Activated CD8-positive, alpha-beta memory T cell treated with anti-CD3 and anti-CD28 coated beads for 4 hours (primary cell): ENCODE data around the gene HDAC1.

ENCODE experiments used
- DNase-seq, 2 donors: peaks; one replicate each; pipeline ENCODE4 v3.0.0-alpha.2; 2020; ENCODE audit warnings: low read depth in 2 of 2

HDAC1 gene

DNA sequence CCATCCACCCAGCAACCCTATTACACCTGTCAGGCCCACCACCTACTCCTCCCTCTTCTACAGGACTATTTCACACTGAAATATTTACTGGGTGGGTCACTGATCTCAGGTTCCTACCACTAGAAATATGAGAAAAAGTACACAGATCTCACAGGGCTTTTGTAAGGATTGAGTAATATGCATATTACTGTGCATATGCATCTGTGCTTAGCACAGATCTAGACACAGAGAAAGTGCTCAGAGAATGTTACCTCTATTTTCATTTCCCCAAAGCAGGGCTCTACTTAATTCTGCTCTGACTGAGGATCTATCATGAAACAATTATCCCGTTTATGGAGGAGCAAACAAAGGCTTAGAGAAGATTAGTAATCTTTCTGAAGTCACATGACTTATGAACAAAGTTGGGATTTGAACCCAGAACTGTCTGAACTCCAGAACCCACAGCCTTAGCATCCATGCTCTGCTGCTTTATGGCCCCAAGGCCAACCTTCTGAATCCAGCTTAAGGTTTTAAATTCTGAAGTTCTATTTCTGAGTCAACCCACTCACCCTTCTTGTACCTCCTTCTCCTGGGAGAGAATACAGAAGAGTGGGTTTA is 82.2 kb downstream of the HDAC1 start:
- no peak for DNase-seq

DNA sequence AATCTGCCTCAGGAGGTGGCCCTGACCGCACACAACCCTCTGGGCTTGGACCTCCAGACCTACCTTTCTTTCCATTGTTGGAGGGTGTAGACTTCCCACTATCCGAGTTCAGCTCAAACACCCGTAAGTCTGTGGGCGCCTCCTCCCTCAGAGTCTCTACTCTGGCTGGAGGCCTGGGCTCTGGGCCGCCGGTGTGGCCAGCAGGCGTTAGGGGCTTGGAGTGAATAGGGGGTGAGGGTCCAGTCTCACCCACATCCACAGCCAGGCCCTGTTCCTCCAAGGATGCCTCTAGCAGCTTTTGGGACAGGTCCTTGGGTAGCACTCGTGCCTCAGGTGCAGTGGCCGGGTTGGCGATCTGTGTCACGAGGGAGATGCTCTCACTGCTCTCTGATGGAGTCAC is 84.3 kb downstream of the HDAC1 start:
- DNase-seq = no peak

DNA sequence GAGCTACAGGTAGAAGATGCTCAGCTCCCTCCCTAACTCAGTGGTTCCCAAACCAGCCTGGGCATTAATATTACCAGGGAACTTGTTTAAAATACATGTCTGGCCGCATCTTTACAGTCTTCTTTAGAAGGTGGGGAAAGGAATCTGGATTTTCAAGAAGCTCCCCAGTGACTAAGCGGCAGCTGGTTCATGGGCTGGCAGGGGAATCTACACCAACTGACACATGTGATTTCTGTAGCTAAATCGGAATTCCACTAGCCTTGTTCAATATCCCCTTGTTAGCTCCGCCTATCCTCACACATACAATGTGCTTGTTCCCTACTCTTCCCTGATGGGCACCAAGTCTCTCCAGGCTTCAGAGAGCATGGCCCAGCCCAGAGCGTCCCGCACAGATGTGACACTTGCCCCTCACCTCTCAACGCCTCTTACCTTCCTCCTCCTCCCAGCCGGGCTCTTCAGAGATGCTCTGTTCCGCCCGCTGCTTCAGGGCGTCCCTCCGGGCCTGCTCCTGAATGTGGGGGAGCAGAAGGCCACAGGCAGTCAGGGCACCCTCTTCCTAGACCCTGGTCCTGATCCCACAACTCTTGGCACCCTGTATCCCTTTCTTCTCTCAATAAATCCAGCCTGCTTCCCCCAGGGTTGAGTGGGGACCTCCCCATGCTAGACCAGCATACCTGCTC is 85.8 kb downstream of the HDAC1 start:
- no peak for DNase-seq

DNA sequence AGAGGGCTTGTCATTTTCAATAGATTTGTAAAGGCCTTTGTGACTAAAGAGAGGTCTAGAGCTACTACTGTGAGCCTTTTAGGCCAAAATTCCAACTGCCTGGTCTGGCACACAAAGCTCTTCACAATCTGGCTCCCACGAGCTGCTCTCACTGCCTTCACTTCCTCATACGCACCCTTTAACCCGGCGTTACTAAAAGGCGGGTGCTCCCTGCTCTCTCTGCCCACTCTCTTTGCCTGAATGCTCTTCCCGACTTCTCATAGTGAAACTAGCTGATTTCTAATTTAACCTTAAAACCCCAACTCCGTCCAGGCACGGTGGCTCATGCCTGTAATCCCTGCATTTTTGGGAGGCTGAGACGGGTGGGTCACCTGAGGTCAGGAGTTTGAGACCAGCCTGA is 88.2 kb downstream of the HDAC1 start:
- DNase-seq = no peak
